Endothelial cell of umbilical vein (primary cell): Measurements from ENCODE around the gene DTD2. TPM values are rescaled to one million over a fixed set of nuclear protein-coding genes. Genes with fewer than 3 reads are reported as not detected.

Source experiments
- BruUV-seq: library from RNA; stranded (reverse); fragments of 400-500 nt; replicated peaks from 2 replicates; lab custom pipeline; 2021; lab: Mats Ljungman, UMichigan
- CTCF ChIA-PET: fragments of 300-600, 350-600 bp; sonication (Branson Sonifier 250); formaldehyde crosslinking; loops from one replicate; lab custom pipeline; 2021; ENCODE audit warnings: antibody characterized with exemption, inconsistent platforms; lab: Charles Lee
- POLR2A ChIA-PET: fragments of 300-600, 350-600 bp; sonication (Branson Sonifier 250); formaldehyde crosslinking; loops from one replicate; lab custom pipeline; 2021; ENCODE audit warnings: antibody characterized with exemption, inconsistent platforms; lab: Charles Lee
- DNase-seq: peaks from one replicate; pipeline ENCODE4 v3.0.0-alpha.2; 2011; ENCODE audit warnings: low read depth, low spot score
- FAIRE-seq: peaks from 2 replicates; lab custom pipeline; 2011; peaks lifted over from hg19 to GRCh38; lab: Jason Lieb, UNC
- H2AFZ ChIP-seq: 2 replicates; pipeline ENCODE4 v1.6.0; 2012; ENCODE audit warnings: low read depth, low read length, control low read depth, inconsistent platforms
- H3K27ac ChIP-seq: 2 replicates; pipeline ENCODE4 v1.5.1; 2011; ENCODE audit warnings: low read depth, mild to moderate bottlenecking, control low read depth, low read length, moderate library complexity; ENCODE audit not compliant: insufficient read depth
- H3K27me3 ChIP-seq, 2 experiments: 2 replicates each; pipeline versions ENCODE4 v1.6.0 to v1.6.1; 2011; ENCODE audit warnings: low read length in 2 of 2, mixed read lengths in 1 of 2; ENCODE audit not compliant: control insufficient read depth in 2 of 2, insufficient read depth in 2 of 2
- H3K36me3 ChIP-seq, 2 experiments: 2 replicates in 1 of 2; 3 replicates in 1 of 2; pipeline ENCODE4 v1.5.1; 2011; ENCODE audit warnings: low read length in 2 of 2, mild to moderate bottlenecking in 1 of 2, moderate library complexity in 1 of 2; ENCODE audit not compliant: control insufficient read depth in 2 of 2, insufficient read depth in 2 of 2; ENCODE audit errors: extremely low read depth in 1 of 2
- H3K4me1 ChIP-seq: 3 replicates; pipeline ENCODE4 v1.5.1; 2011; ENCODE audit warnings: mild to moderate bottlenecking, low read length; ENCODE audit not compliant: control insufficient read depth, insufficient read depth; ENCODE audit errors: extremely low read depth
- H3K4me2 ChIP-seq: 2 replicates; pipeline ENCODE4 v1.6.1; 2011; ENCODE audit warnings: low read length, control low read depth, mixed read lengths; ENCODE audit not compliant: insufficient read depth
- H3K4me3 ChIP-seq, 3 experiments: fragments of 200-600 bp in 1 of 3; sonication (generic), shearing (Covaris generic) in 1 of 3; replicated peaks in 1 of 3; 2 replicates each; pipeline ENCODE4 v1.5.1; 2011 to 2016; ENCODE audit warnings: control low read depth in 3 of 3, low read length in 3 of 3, mild to moderate bottlenecking in 2 of 3, inconsistent platforms in 1 of 3, low read depth in 1 of 3, moderate library complexity in 1 of 3; ENCODE audit not compliant: insufficient read depth in 1 of 3
- H3K79me2 ChIP-seq: 2 replicates; pipeline ENCODE4 v1.6.0; 2012; ENCODE audit warnings: low read length, inconsistent platforms; ENCODE audit not compliant: control insufficient read depth, insufficient read depth
- H3K9ac ChIP-seq: replicated peaks from 2 replicates; pipeline ENCODE3; 2011; ENCODE audit warnings: low read length, control low read depth; ENCODE audit not compliant: insufficient read depth; ENCODE audit errors: extremely low read depth
- H3K9me1 ChIP-seq: replicated peaks from 3 replicates; pipeline ENCODE4 v1.6.0; 2011; ENCODE audit warnings: mild to moderate bottlenecking, low read length; ENCODE audit not compliant: control insufficient read depth, insufficient read depth; ENCODE audit errors: extremely low read depth
- H3K9me3 ChIP-seq: replicated peaks from 2 replicates; pipeline ENCODE4 v1.5.1; 2012; ENCODE audit warnings: low read length, inconsistent platforms; ENCODE audit not compliant: control insufficient read depth, insufficient read depth
- H4K20me1 ChIP-seq: replicated peaks from 2 replicates; pipeline ENCODE3; 2011; ENCODE audit warnings: mild to moderate bottlenecking, low read length; ENCODE audit not compliant: control insufficient read depth, insufficient read depth; ENCODE audit errors: extremely low read depth
- CTCF ChIP-seq, 2 donors: IDR thresholded peaks; 1 replicate in 1 of 2; 2 replicates in 1 of 2; pipeline ENCODE4 v1.5.1; 2011; ENCODE audit warnings: low read length in 2 of 2, mild to moderate bottlenecking in 2 of 2, moderate library complexity in 2 of 2, control low read depth in 1 of 2, inconsistent platforms in 1 of 2, low read depth in 1 of 2; ENCODE audit not compliant: insufficient read depth in 1 of 2; ENCODE audit errors: extremely low read depth in 1 of 2
- EZH2 ChIP-seq: IDR thresholded peaks from 2 replicates; pipeline ENCODE4 v1.6.1; 2012; ENCODE audit warnings: borderline replicate concordance, low read depth, mild to moderate bottlenecking, moderate library complexity, low read length, inconsistent platforms; ENCODE audit not compliant: severe bottlenecking
- FOS ChIP-seq: IDR thresholded peaks from 2 replicates; pipeline ENCODE4 v1.6.1; 2011; ENCODE audit warnings: mild to moderate bottlenecking, low read length, moderate library complexity, borderline replicate concordance; ENCODE audit not compliant: insufficient read depth
- GATA2 ChIP-seq: IDR thresholded peaks from 2 replicates; pipeline ENCODE4 v1.7.0; 2011; ENCODE audit warnings: low read depth, mild to moderate bottlenecking, moderate library complexity, mixed read lengths, low read length; ENCODE audit not compliant: insufficient read length, insufficient read depth
- JUN ChIP-seq: IDR thresholded peaks from 2 replicates; pipeline ENCODE4 v1.6.1; 2011; ENCODE audit warnings: borderline replicate concordance, low read depth; ENCODE audit not compliant: insufficient read length, insufficient read depth
- MAX ChIP-seq: IDR thresholded peaks from 2 replicates; pipeline ENCODE4 v1.6.1; 2011; ENCODE audit not compliant: insufficient read depth, insufficient read length
- MYC ChIP-seq: IDR thresholded peaks from one replicate; pipeline ENCODE4 v1.6.1; 2011; ENCODE audit warnings: mild to moderate bottlenecking, low read depth, low read length
- POLR2A ChIP-seq: IDR thresholded peaks from 2 replicates; pipeline ENCODE4 v1.6.1; 2012; ENCODE audit warnings: low read depth, mild to moderate bottlenecking, control low read depth, low read length
- POLR2AphosphoS5 ChIP-seq: IDR thresholded peaks from 2 replicates; pipeline ENCODE4 v1.6.1; 2012; ENCODE audit warnings: low read depth, mild to moderate bottlenecking, control low read depth, low read length, moderate library complexity; ENCODE audit not compliant: insufficient read depth
- dilution Hi-C: fragments of 300-500 bp; cut with MboI; formaldehyde crosslinking; loops from one replicate; pipeline ENCODE4 v1.15.0; 2019; ENCODE audit warnings: low sequenced_read_pairs; ENCODE audit not compliant: extremely low pct_ligation_motif_present
- intact Hi-C: fragments of 100-400 bp; cut with micrococcal nuclease; formaldehyde crosslinking; loops from one replicate; pipeline ENCODE4 v1.10.0; 2022
- polyA plus RNA-seq, 4 experiments: library from polyadenylated mRNA; depleted of rRNA in 3 of 4; stranded (reverse) in 3 of 4; unstranded in 1 of 4; fragments of >200 nt; gene quantifications; 2 replicates each; pipeline versions ENCODE4 v1.2.1 to v1.2.3, GENCODE V29; 2011 to 2012; ENCODE audit warnings: missing spikeins in 1 of 4
- total RNA-seq: library from RNA; stranded (reverse); gene quantifications from 2 replicates; pipeline ENCODE4 v1.2.3, GENCODE V29; 2021

Gene DTD2
- total and polyA plus RNA-seq, 2 donors (not counting 3 experiments of a cell fraction or from before 2014, with no cell fraction given) = 9.2 to 14.4 TPM

GRCh38 chr14:31430634-31431264, 26.6 kb downstream of the DTD2 start:
- H3K9me1 ChIP-seq = no peaks in the 10 kb centered on the region
- FAIRE-seq (no peak), DNase-seq (no peak)
- intact Hi-C loops (no loop called here), dilution Hi-C loops (no loop called here)
- no peaks in the 10 kb centered on the region for H4K20me1 ChIP-seq
- no peaks in the 10 kb centered on the region for H3K27me3 ChIP-seq
- BruUV-seq = no TSS peak
- H2AFZ ChIP-seq = no peak overlapping the region
- no peaks in the 10 kb centered on the region for H3K9me3 ChIP-seq
- ChIA-PET CTCF (no interaction called here), POLR2A (no interaction called here)
- no peak overlapping the region for H3K4me3 ChIP-seq
- no peaks in the 10 kb centered on the region for H3K79me2 ChIP-seq
- no peak overlapping the region for H3K27ac ChIP-seq
- no peaks in the 10 kb centered on the region for H3K4me1 ChIP-seq
- no peak overlapping the region for H3K4me2 ChIP-seq
- H3K36me3 ChIP-seq = no peaks in the 10 kb centered on the region
- no peak overlapping the region for H3K9ac ChIP-seq
- TF ChIP-seq CTCF (IDR thresholded peaks at IDR 0.05; ENCODE audit: extremely low read depth in 1 of 2, insufficient read depth in 1 of 2, low read depth in 1 of 2, low read length in 2 of 2) = no peak

- Histone ChIP-seq H3K4me3 (no peak overlapping the region), H3K27ac (no peak overlapping the region), H3K9me1 (no peaks in the 10 kb centered on the region), H3K79me2 (no peaks in the 10 kb centered on the region), H4K20me1 (no peaks in the 10 kb centered on the region), H2AFZ (no peak overlapping the region), H3K4me1 (no peaks in the 10 kb centered on the region), H3K9me3 (no peaks in the 10 kb centered on the region), H3K4me2 (no peak overlapping the region), H3K27me3 (no peaks in the 10 kb centered on the region), H3K36me3 (no peaks in the 10 kb centered on the region), H3K9ac (no peak overlapping the region)
- DNase-seq = no peak
- intact Hi-C loops = no loop called here
- no peak for TF ChIP-seq CTCF (IDR thresholded peaks at IDR 0.05; ENCODE audit: extremely low read depth in 1 of 2, insufficient read depth in 1 of 2, low read depth in 1 of 2, low read length in 2 of 2)
- no peak for TF ChIP-seq FOS
- no peak for TF ChIP-seq GATA2
- TF ChIP-seq JUN = no peak
- TF ChIP-seq POLR2A = no peak
- no peak for TF ChIP-seq MYC
- TF ChIP-seq POLR2AphosphoS5 = no peak
- TF ChIP-seq MAX = no peak
- TF ChIP-seq EZH2 = no peak
- no peak for FAIRE-seq
- POLR2A ChIA-PET = no interaction called here
- BruUV-seq = no TSS peak
- CTCF ChIA-PET = no interaction called here
- dilution Hi-C loops = no loop called here
Measured at GRCh38 chr14:31429791-31430190, 27.5 kb downstream of the DTD2 start.
